Measurements from ENCODE around the gene DDAH1. TPM values are rescaled to one million over a fixed set of nuclear protein-coding genes. Genes with fewer than 3 reads are reported as not detected.

The DDAH1 gene
- total RNA-seq, 1 donor from 2014 or later, result 10.8 TPM

GRCh38 chr1:85330711-85331290 is 134.2 kb downstream of the DDAH1 start:
- H3K36me3 Mint-ChIP-seq (ENCODE audit: low read depth, unreplicated experiment), result peaks cover 8% of the 10 kb centered on the region
- H3K27me3 Mint-ChIP-seq (ENCODE audit: unreplicated experiment), result peaks cover 9% of the 10 kb centered on the region
- H3K9me3 Mint-ChIP-seq (ENCODE audit: unreplicated experiment), result peaks cover 6% of the 10 kb centered on the region
- peak overlapping the region; percentile 99 for H3K27ac Mint-ChIP-seq (ENCODE audit: unreplicated experiment)
- H3K4me3 Mint-ChIP-seq (ENCODE audit: unreplicated experiment), result peak overlapping the region; percentile 72
- DNase-seq (ENCODE audit: low spot score), result no peak
- H3K4me1 Mint-ChIP-seq (ENCODE audit: unreplicated experiment), result peaks cover 46% of the 10 kb centered on the region
- no peak for TF ChIP-seq CTCF (IDR thresholded peaks at IDR 0.05; ENCODE audit: unreplicated experiment)

GRCh38 chr1:85330214-85330631 is 134.7 kb downstream of the DDAH1 start:
- H3K4me1 Mint-ChIP-seq (ENCODE audit: unreplicated experiment), result peaks cover 46% of the 10 kb centered on the region
- H3K4me3 Mint-ChIP-seq (ENCODE audit: unreplicated experiment), result no peak overlapping the region
- peaks cover 9% of the 10 kb centered on the region for H3K27me3 Mint-ChIP-seq (ENCODE audit: unreplicated experiment)
- no peak for DNase-seq (ENCODE audit: low spot score)
- no peak for TF ChIP-seq CTCF (IDR thresholded peaks at IDR 0.05; ENCODE audit: unreplicated experiment)
- peaks cover 8% of the 10 kb centered on the region for H3K36me3 Mint-ChIP-seq (ENCODE audit: low read depth, unreplicated experiment)
- H3K9me3 Mint-ChIP-seq (ENCODE audit: unreplicated experiment), result peaks cover 6% of the 10 kb centered on the region
- peak overlapping the region; percentile 99 for H3K27ac Mint-ChIP-seq (ENCODE audit: unreplicated experiment)

GRCh38 chr1:85328713-85329397 is 136.1 kb downstream of the DDAH1 start:
- Mint-ChIP-seq H3K36me3 (ENCODE audit: low read depth, unreplicated experiment) (peaks cover 8% of the 10 kb centered on the region), H3K27me3 (ENCODE audit: unreplicated experiment) (peaks cover 9% of the 10 kb centered on the region), H3K4me1 (ENCODE audit: unreplicated experiment) (peaks cover 42% of the 10 kb centered on the region), H3K9me3 (ENCODE audit: unreplicated experiment) (peaks cover 6% of the 10 kb centered on the region), H3K27ac (ENCODE audit: unreplicated experiment) (peak overlapping the region; percentile 99), H3K4me3 (ENCODE audit: unreplicated experiment) (no peak overlapping the region)
- DNase-seq (ENCODE audit: low spot score), result peak; percentile 38
- TF ChIP-seq CTCF (IDR thresholded peaks at IDR 0.05; ENCODE audit: unreplicated experiment), result no peak

- DNase-seq (ENCODE audit: low spot score), result no peak
- H3K27ac Mint-ChIP-seq (ENCODE audit: unreplicated experiment), result peak overlapping the region; percentile 91
- H3K27me3 Mint-ChIP-seq (ENCODE audit: unreplicated experiment), result peaks cover 9% of the 10 kb centered on the region
- no peak overlapping the region for H3K4me3 Mint-ChIP-seq (ENCODE audit: unreplicated experiment)
- no peaks in the 10 kb centered on the region for H3K9me3 Mint-ChIP-seq (ENCODE audit: unreplicated experiment)
- H3K36me3 Mint-ChIP-seq (ENCODE audit: low read depth, unreplicated experiment), result no peaks in the 10 kb centered on the region
- no peak for TF ChIP-seq CTCF (IDR thresholded peaks at IDR 0.05; ENCODE audit: unreplicated experiment)
- peaks cover 32% of the 10 kb centered on the region for H3K4me1 Mint-ChIP-seq (ENCODE audit: unreplicated experiment)
Measured at GRCh38 chr1:85327759-85328158, 137.2 kb downstream of the DDAH1 start.

- Mint-ChIP-seq H3K4me1 (ENCODE audit: unreplicated experiment) (peaks cover 32% of the 10 kb centered on the region), H3K4me3 (ENCODE audit: unreplicated experiment) (no peak overlapping the region), H3K27me3 (ENCODE audit: unreplicated experiment) (peaks cover 11% of the 10 kb centered on the region), H3K9me3 (ENCODE audit: unreplicated experiment) (no peaks in the 10 kb centered on the region), H3K27ac (ENCODE audit: unreplicated experiment) (no peak overlapping the region), H3K36me3 (ENCODE audit: low read depth, unreplicated experiment) (no peaks in the 10 kb centered on the region)
- TF ChIP-seq CTCF (IDR thresholded peaks at IDR 0.05; ENCODE audit: unreplicated experiment), result no peak
- DNase-seq (ENCODE audit: low spot score), result no peak
Measured at GRCh38 chr1:85326851-85327250, 138.1 kb downstream of the DDAH1 start.
